C4-2B (cell line): Measurements from ENCODE around the gene ANKRD36B.
"Not testable (repeated sequence)": the region's sequence is repeated elsewhere in the genome, so short reads cannot be mapped to it uniquely, and the experiment has no call there.

Experiments used
- H3K27ac ChIP-seq: fragments of 450-650 bp; 2 replicates; pipeline ENCODE4 v1.5.1; 2017
- CTCF ChIP-seq: fragments of 450-650 bp; conservative IDR thresholded peaks from 2 replicates; pipeline ENCODE4 v1.5.1; 2017; ENCODE audit warnings: mild to moderate bottlenecking
- ZFX ChIP-seq: fragments of 450-650 bp; IDR thresholded peaks from 2 replicates; pipeline ENCODE4 v1.6.1; 2017

ANKRD36B gene

DNA sequence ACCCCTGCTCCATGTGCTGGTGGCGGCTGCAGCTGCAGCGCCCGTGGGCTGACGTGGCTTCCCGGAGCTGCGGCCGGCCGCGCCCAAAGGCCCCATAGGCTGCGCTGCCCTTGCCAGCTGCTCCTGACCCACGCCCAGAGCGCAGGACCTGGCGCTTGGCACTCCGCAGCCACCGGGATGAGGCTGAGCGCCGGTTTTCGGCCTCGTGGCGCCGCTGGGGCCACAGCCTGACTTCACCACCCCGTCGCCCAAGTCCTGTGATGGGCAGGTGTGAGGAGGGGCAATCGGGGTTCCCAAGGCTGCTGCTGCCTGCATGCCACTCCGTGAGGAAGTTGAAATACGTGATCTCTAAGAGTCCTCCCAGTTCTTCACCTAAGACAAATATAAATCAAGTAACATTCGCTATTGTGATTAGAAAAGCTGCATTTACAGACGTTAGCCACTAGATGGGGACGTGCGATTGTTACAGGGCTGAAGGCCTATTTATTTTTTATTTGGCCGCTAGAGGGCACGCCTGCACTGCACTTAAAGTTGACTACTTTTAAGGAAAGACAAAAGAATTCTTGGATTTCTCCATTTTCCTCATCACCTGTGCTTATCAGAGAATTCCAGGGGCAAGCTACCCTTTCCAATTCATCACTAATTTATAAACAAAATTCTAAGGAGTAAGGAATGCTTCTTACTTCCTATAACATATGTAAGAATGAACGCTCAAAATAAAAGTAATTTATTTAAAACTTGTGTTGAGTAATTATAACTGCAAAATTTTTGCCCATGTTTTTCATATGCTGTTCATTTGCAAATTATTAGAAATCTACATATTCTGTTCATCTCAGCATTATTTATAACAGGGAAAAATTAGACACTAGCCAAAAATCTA lies 1.1 kb upstream of the ANKRD36B start:
- TF ChIP-seq ZFX = peak; percentile 44
- TF ChIP-seq CTCF = peak; percentile 90
- H3K27ac ChIP-seq = peak overlapping the region; percentile 90

GRCh38 chr2:97589257-97589597 lies 450 bp downstream of the ANKRD36B start:
- peak overlapping the region; percentile 90 for H3K27ac ChIP-seq

GRCh38 chr2:97565674-97566073 lies 24.0 kb downstream of the ANKRD36B start:
- H3K27ac ChIP-seq = not testable (repeated sequence)

- H3K27ac ChIP-seq = not testable (repeated sequence)
These were observed 37.3 kb downstream of the ANKRD36B start for GRCh38 chr2:97552406-97552805.

- not testable (repeated sequence) for H3K27ac ChIP-seq
These were observed 39.2 kb downstream of the ANKRD36B start for GRCh38 chr2:97550498-97550897.

DNA sequence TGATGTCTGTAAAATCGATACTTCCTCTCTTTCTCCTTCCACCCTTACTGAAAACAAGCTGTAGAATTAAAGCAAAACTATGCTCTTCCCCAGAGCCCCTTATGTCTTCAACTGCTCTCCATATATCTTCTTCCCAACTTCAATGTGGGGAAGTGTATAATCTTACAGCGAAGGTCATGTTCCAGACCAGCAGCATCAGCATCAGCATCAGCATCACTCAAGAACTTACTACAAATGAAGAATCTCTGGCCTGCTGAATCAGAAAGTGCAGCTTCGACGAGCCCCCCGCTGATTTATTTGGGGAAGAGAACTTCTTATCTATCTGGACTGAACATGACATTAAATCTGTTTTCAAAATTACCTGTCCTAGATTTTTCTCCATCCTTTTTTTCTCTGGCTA lies 40.6 kb downstream of the ANKRD36B start:
- H3K27ac ChIP-seq = not testable (repeated sequence)

- not testable (repeated sequence) for H3K27ac ChIP-seq
These were observed 41.1 kb downstream of the ANKRD36B start for GRCh38 chr2:97548536-97548935.

GRCh38 chr2:97546711-97547110 lies 43.0 kb downstream of the ANKRD36B start:
- TF ChIP-seq CTCF (no peak), ZFX (no peak)
- no peak overlapping the region for H3K27ac ChIP-seq

DNA sequence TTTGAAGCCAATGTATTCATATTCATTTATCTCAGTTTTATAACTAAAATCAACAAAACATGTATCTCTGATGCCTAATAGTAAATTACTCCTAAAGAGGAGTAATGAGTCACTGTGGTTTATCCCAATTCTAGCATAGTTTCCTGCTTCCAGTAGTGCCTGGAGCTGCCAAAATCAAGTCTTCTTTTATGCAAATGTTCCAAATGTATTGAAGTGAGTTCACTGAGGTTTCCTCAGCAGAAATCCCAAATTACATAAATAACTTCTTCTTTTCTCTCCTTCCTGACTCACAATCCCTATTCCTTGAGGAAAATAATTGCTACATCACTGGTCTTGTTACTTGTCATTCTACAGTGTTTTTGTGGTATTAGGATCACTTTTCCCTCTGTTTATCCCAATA lies 44.8 kb downstream of the ANKRD36B start:
- not testable (repeated sequence) for H3K27ac ChIP-seq

DNA sequence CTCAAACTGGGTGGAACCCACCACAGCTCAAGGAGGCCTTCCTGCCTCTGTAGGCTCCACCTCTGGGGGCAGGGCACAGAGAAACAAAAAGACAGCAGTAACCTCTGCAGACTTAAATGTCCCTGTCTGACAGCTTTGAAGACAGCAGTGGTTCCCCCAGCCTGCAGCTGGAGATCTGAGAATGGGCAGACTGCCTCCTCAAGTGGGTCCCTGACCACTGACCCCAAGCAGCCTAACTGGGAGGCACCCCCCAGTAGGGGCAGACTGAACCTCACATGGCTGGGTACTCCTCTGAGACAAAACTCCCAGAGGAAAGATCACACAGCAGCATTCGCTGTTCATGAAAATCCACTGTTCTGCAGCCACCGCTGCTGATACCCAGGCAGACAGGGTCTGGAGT lies 63.8 kb downstream of the ANKRD36B start:
- not testable (repeated sequence) for H3K27ac ChIP-seq

DNA sequence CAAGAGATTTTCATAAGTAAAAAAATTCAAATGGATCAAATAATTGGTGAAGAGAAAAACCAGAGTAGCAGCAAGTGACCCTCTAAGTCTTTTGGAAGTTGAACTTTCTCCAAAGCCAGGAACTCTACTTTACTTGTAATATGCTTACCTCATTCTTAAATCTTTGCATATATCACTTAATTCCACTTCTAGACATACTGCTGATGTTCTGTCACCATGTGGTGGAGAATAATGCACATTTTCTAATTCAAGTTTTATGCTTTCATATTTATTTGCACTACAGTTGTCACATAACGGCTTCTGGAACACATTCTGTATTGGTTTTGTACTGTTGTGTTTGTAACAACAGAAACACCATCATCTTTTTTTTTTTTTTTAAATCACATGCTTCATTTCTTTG lies 65.9 kb downstream of the ANKRD36B start:
- H3K27ac ChIP-seq = not testable (repeated sequence)

GRCh38 chr2:97522916-97523555 lies 66.6 kb downstream of the ANKRD36B start:
- not testable (repeated sequence) for H3K27ac ChIP-seq

GRCh38 chr2:97495651-97496050 lies 94.0 kb downstream of the ANKRD36B start:
- H3K27ac ChIP-seq = not testable (repeated sequence)

- not testable (repeated sequence) for H3K27ac ChIP-seq
These were observed 99.5 kb downstream of the ANKRD36B start for GRCh38 chr2:97490141-97490540.
